ENCODE data around the gene NEO1. TPM values are rescaled to one million over a fixed set of nuclear protein-coding genes. Genes with fewer than 3 reads are reported as not detected.

NEO1 gene
- polyA plus RNA-seq, 1 donor (not counting 4 experiments of a cell fraction or from before 2014, with no cell fraction given) = 4.4 TPM

GRCh38 chr15:73275862-73276261, 223.6 kb downstream of the NEO1 start:
- H3K4me1 ChIP-seq (ENCODE audit: control insufficient read depth, extremely low read depth, insufficient read depth, low read length) = peaks cover 3% of the 10 kb centered on the region
- no peaks in the 10 kb centered on the region for H3K79me2 ChIP-seq (ENCODE audit: control insufficient read depth, insufficient read depth, low read length)
- H2AFZ ChIP-seq (ENCODE audit: control insufficient read depth, low read length) = no peak overlapping the region
- TF ChIP-seq EZH2 (IDR thresholded peaks at IDR 0.05; ENCODE audit: low read length) (no peak), CTCF (optimal IDR thresholded peaks at IDR 0.05 in 1 of 3, IDR thresholded peaks at IDR 0.05 in 1 of 3, conservative IDR thresholded peaks at IDR 0.05 in 1 of 3; ENCODE audit: extremely low read depth in 1 of 3, insufficient read depth in 2 of 3, low read length in 3 of 3) (no peak)
- no peaks in the 10 kb centered on the region for H4K20me1 ChIP-seq (ENCODE audit: control insufficient read depth, extremely low read depth, insufficient read depth, low read length)
- no peak overlapping the region for H3K4me3 ChIP-seq (ENCODE audit: control insufficient read depth in 2 of 3, extremely low read depth in 1 of 3, insufficient read depth in 2 of 3, low read depth in 1 of 3, low read length in 3 of 3)
- no peaks in the 10 kb centered on the region for H3K9me3 ChIP-seq (ENCODE audit: control insufficient read depth, low read depth, low read length)
- H3K27ac ChIP-seq (ENCODE audit: control insufficient read depth, insufficient read depth, low read length) = no peak overlapping the region
- H3K9me1 ChIP-seq (ENCODE audit: control insufficient read depth, extremely low read depth, insufficient read depth, low read length) = no peaks in the 10 kb centered on the region
- H3K9ac ChIP-seq (ENCODE audit: control insufficient read depth, extremely low read depth, insufficient read depth, low read length) = no peak overlapping the region
- dilution Hi-C loops (cut with MboI; ENCODE audit: extremely low pct_ligation_motif_present, low sequenced_read_pairs) = no loop called here
- FAIRE-seq = no peak
- DNase-seq (ENCODE audit: low read depth, low spot score) = no peak
- H3K36me3 ChIP-seq (ENCODE audit: control insufficient read depth in 2 of 2, extremely low read depth in 1 of 2, insufficient read depth in 2 of 2, low read length in 2 of 2) = no peaks in the 10 kb centered on the region
- H3K4me2 ChIP-seq (ENCODE audit: control insufficient read depth, extremely low read depth, insufficient read depth, low read depth, low read length) = no peak overlapping the region
- no peaks in the 10 kb centered on the region for H3K27me3 ChIP-seq (ENCODE audit: control insufficient read depth, extremely low read depth, insufficient read depth, low read length)

- Histone ChIP-seq H2AFZ (ENCODE audit: control insufficient read depth, low read length) (no peak overlapping the region), H3K9ac (ENCODE audit: control insufficient read depth, extremely low read depth, insufficient read depth, low read length) (no peak overlapping the region), H3K4me3 (ENCODE audit: control insufficient read depth in 2 of 3, extremely low read depth in 1 of 3, insufficient read depth in 2 of 3, low read depth in 1 of 3, low read length in 3 of 3) (no peak overlapping the region), H4K20me1 (ENCODE audit: control insufficient read depth, extremely low read depth, insufficient read depth, low read length) (no peaks in the 10 kb centered on the region), H3K4me1 (ENCODE audit: control insufficient read depth, extremely low read depth, insufficient read depth, low read length) (no peaks in the 10 kb centered on the region), H3K36me3 (ENCODE audit: control insufficient read depth in 2 of 2, extremely low read depth in 1 of 2, insufficient read depth in 2 of 2, low read length in 2 of 2) (no peaks in the 10 kb centered on the region), H3K27ac (ENCODE audit: control insufficient read depth, insufficient read depth, low read length) (no peak overlapping the region), H3K9me1 (ENCODE audit: control insufficient read depth, extremely low read depth, insufficient read depth, low read length) (no peaks in the 10 kb centered on the region), H3K9me3 (ENCODE audit: control insufficient read depth, low read depth, low read length) (no peaks in the 10 kb centered on the region), H3K79me2 (ENCODE audit: control insufficient read depth, insufficient read depth, low read length) (no peaks in the 10 kb centered on the region), H3K27me3 (ENCODE audit: control insufficient read depth, extremely low read depth, insufficient read depth, low read length) (no peaks in the 10 kb centered on the region), H3K4me2 (ENCODE audit: control insufficient read depth, extremely low read depth, insufficient read depth, low read depth, low read length) (no peak overlapping the region)
- DNase-seq (ENCODE audit: low read depth, low spot score) (no peak), FAIRE-seq (no peak)
- dilution Hi-C loops (cut with MboI; ENCODE audit: extremely low pct_ligation_motif_present, low sequenced_read_pairs) = no loop called here
- TF ChIP-seq CTCF (optimal IDR thresholded peaks at IDR 0.05 in 1 of 3, IDR thresholded peaks at IDR 0.05 in 1 of 3, conservative IDR thresholded peaks at IDR 0.05 in 1 of 3; ENCODE audit: extremely low read depth in 1 of 3, insufficient read depth in 2 of 3, low read length in 3 of 3) (no peak), EZH2 (IDR thresholded peaks at IDR 0.05; ENCODE audit: low read length) (no peak)
Observed at GRCh38 chr15:73282567-73283365, 230.5 kb downstream of the NEO1 start.

Data from keratinocyte (primary cell).